SU-DHL-6 (cell line): ENCODE measurements around the gene MAP3K7CL.

Experiments used
- H2AFZ ChIP-seq: fragments of 200-600 bp; sonication (generic); 2 replicates; pipeline ENCODE4 v1.6.1; 2014; ENCODE audit warnings: low read depth, mild to moderate bottlenecking, moderate library complexity, mixed read lengths, antibody characterized with exemption, low read length; ENCODE audit not compliant: severe bottlenecking
- H3F3A ChIP-seq: fragments of 200-600 bp; shearing (Covaris generic); 2 replicates; pipeline ENCODE4 v1.6.0; 2016; ENCODE audit warnings: antibody characterized with exemption, mild to moderate bottlenecking; ENCODE audit not compliant: insufficient read depth
- H3K27ac ChIP-seq: fragments of 200-600 bp; sonication (generic); 2 replicates; pipeline ENCODE4 v1.5.1; 2016; ENCODE audit warnings: low read depth, mild to moderate bottlenecking, low read length, moderate library complexity, mixed read lengths
- H3K27me3 ChIP-seq: fragments of 200-600 bp; sonication (generic), shearing (Covaris generic); 2 replicates; pipeline ENCODE4 v1.6.0; 2014; ENCODE audit warnings: mild to moderate bottlenecking, low read length
- H3K36me3 ChIP-seq: fragments of 200-600 bp; sonication (generic); 2 replicates; pipeline ENCODE4 v1.6.1; 2014; ENCODE audit warnings: mild to moderate bottlenecking, low read length, mixed read lengths
- H3K4me2 ChIP-seq: fragments of 300-600, 200-600 bp; shearing (Covaris generic), sonication (generic); 2 replicates; pipeline ENCODE4 v1.6.0; 2014; ENCODE audit warnings: low read length, low read depth, mild to moderate bottlenecking; ENCODE audit not compliant: poor library complexity, severe bottlenecking
- H3K4me3 ChIP-seq: fragments of 200-600 bp; sonication (generic); 2 replicates; pipeline ENCODE4 v1.5.1; 2014; ENCODE audit warnings: antibody characterized with exemption, low read length, mild to moderate bottlenecking, mixed read lengths; ENCODE audit not compliant: insufficient read depth, poor library complexity, severe bottlenecking
- H3K79me2 ChIP-seq: fragments of 200-600 bp; sonication (generic); 2 replicates; pipeline ENCODE4 v1.6.1; 2014; ENCODE audit warnings: mild to moderate bottlenecking, low read length, moderate library complexity; ENCODE audit not compliant: insufficient read depth
- H3K9ac ChIP-seq: fragments of 200-600 bp; sonication (generic); 2 replicates; pipeline ENCODE4 v1.7.0; 2014; ENCODE audit warnings: mild to moderate bottlenecking, low read length
- H3K9me2 ChIP-seq: fragments of 200-600 bp; sonication (generic); replicated peaks from 2 replicates; pipeline ENCODE4 v1.6.1; 2014; ENCODE audit warnings: low read length; ENCODE audit not compliant: insufficient read depth
- H3K9me3 ChIP-seq: fragments of 200-600 bp; sonication (generic); 2 replicates; pipeline ENCODE4 v1.6.1; 2014; ENCODE audit warnings: low read length, mixed read lengths; ENCODE audit not compliant: insufficient read depth
- H4K20me1 ChIP-seq: fragments of 200-600 bp; sonication (generic); 2 replicates; pipeline ENCODE4 v1.6.1; 2014; ENCODE audit warnings: low read depth, mild to moderate bottlenecking, antibody characterized with exemption, low read length, moderate library complexity, mixed read lengths
- EZH2phosphoT487 ChIP-seq: fragments of 200-600 bp; sonication (generic), shearing (Covaris generic); conservative IDR thresholded peaks from 2 replicates; pipeline ENCODE4 v1.6.1; 2018; ENCODE audit warnings: mild to moderate bottlenecking, antibody characterized with exemption, low read length, moderate library complexity, mixed read lengths
- TF ChIP-seq, protein P1 (sequence below): fragments of 200-600 bp; sonication (generic); IDR thresholded peaks from one replicate; pipeline ENCODE4 v1.5.1; 2017; ENCODE audit warnings: antibody characterized with exemption, mild to moderate bottlenecking, low read length, moderate library complexity; ENCODE audit not compliant: insufficient read depth, poor library complexity, severe bottlenecking

Gene MAP3K7CL

GRCh38 chr21:29195981-29196669 is 65.7 kb downstream of the MAP3K7CL start:
- Histone ChIP-seq H3K27me3 (no peaks in the 10 kb centered on the region), H3K4me3 (no peak overlapping the region)

DNA sequence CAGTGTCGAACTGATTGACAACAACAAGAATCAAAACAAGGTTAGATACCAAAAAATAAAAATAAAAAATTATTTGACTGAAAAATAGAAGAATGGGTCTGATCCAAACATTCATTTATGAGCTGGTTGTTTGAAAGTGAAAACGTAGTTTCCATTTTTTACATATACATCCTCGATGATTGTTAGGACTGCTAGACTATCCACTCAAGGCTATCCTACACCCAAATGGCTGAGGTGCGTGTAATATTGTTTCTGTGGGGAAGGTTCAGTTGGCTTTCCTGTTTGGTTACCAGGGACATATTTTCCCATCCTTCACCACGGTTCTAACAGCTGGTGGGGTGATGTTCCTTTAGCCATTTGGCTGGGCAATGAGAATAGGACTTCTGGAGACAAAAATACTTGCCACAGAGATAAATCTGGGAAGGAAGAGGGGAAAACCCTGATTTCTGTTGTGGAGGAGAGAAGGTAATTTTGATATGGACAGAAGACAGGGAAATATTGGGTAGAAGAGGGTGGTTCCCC is 66.3 kb downstream of the MAP3K7CL start:
- Histone ChIP-seq H3K4me3 (no peak overlapping the region), H3K9me2 (no peaks in the 10 kb centered on the region), H3K27me3 (no peaks in the 10 kb centered on the region), H2AFZ (peak overlapping the region; percentile 28), H3K9ac (no peak overlapping the region), H3K36me3 (peaks cover 4% of the 10 kb centered on the region; the same call in 1 of the 2 replicates), H3K4me2 (peak overlapping the region; percentile 45), H3K9me3 (peaks cover 4% of the 10 kb centered on the region; the same call in 1 of the 2 replicates), H3K79me2 (no peaks in the 10 kb centered on the region), H3K27ac (no peak overlapping the region), H4K20me1 (no peaks in the 10 kb centered on the region), H3F3A (no peaks in the 10 kb centered on the region)
- TF ChIP-seq, protein P1, sequence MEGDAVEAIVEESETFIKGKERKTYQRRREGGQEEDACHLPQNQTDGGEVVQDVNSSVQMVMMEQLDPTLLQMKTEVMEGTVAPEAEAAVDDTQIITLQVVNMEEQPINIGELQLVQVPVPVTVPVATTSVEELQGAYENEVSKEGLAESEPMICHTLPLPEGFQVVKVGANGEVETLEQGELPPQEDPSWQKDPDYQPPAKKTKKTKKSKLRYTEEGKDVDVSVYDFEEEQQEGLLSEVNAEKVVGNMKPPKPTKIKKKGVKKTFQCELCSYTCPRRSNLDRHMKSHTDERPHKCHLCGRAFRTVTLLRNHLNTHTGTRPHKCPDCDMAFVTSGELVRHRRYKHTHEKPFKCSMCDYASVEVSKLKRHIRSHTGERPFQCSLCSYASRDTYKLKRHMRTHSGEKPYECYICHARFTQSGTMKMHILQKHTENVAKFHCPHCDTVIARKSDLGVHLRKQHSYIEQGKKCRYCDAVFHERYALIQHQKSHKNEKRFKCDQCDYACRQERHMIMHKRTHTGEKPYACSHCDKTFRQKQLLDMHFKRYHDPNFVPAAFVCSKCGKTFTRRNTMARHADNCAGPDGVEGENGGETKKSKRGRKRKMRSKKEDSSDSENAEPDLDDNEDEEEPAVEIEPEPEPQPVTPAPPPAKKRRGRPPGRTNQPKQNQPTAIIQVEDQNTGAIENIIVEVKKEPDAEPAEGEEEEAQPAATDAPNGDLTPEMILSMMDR = no peak
- no peak for TF ChIP-seq EZH2phosphoT487

More at GRCh38 chr21:29195981-29196669, 65.7 kb downstream of the MAP3K7CL start:
- Histone ChIP-seq H3K4me2 (peak overlapping the region; percentile 45), H3K9me3 (peaks cover 4% of the 10 kb centered on the region; the same call in 1 of the 2 replicates), H3K9ac (0 out of 2 replicates have a peak overlapping the region, but pooled peaks have one; percentile 5), H3K9me2 (no peaks in the 10 kb centered on the region), H4K20me1 (no peaks in the 10 kb centered on the region), H2AFZ (peak overlapping the region; percentile 28), H3K79me2 (no peaks in the 10 kb centered on the region), H3K36me3 (peaks cover under 1% of the 10 kb centered on the region; the same call in 1 of the 2 replicates), H3K27ac (no peak overlapping the region), H3F3A (no peaks in the 10 kb centered on the region)
- TF ChIP-seq, protein P1 = peak; percentile 32
- TF ChIP-seq EZH2phosphoT487 = no peak

DNA sequence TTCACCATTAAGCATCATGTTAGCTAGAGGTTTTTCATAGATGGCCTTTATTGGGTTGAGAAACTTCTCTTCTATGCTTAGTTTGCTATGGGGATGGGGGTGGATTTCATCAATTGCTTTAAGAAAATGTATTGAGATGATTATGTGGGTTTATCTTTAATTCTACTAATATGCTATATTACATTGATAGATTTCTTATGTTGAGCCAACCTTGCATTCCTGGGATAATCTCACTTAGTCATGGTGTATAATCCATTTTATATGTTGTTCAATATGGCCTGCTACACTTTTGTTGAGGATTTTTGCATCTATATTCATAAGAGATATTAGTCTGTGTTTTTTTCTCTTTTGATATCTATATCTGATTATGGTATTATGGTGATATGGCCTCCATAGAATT is 70.7 kb downstream of the MAP3K7CL start:
- TF ChIP-seq, protein P1 = no peak
- TF ChIP-seq EZH2phosphoT487 = no peak
- H3K27me3 ChIP-seq = no peaks in the 10 kb centered on the region

More for the DNA sequence above, 70.7 kb downstream of the MAP3K7CL start:
- Histone ChIP-seq H3K4me3 (no peak overlapping the region), H3K9me3 (peaks cover 4% of the 10 kb centered on the region; the same call in 1 of the 2 replicates), H2AFZ (no peak overlapping the region), H3K36me3 (peaks cover 4% of the 10 kb centered on the region; the same call in 1 of the 2 replicates), H3K9ac (no peak overlapping the region), H3K4me2 (no peak overlapping the region), H4K20me1 (no peaks in the 10 kb centered on the region), H3K79me2 (no peaks in the 10 kb centered on the region), H3F3A (no peaks in the 10 kb centered on the region), H3K27ac (no peak overlapping the region), H3K9me2 (no peaks in the 10 kb centered on the region)
